GM21526 (cell line): ENCODE results near the gene DDX6.
"Not testable (repeated sequence)": the region's sequence is repeated elsewhere in the genome, so short reads cannot be mapped to it uniquely, and the experiment has no call there.

Experiments
- ATAC-seq: cut with Tn5 transposase; IDR thresholded peaks from one replicate; pipeline ENCODE4 v1.9.1; 2021; ENCODE audit warnings: moderate library complexity; ENCODE audit not compliant: unreplicated experiment, low FRiP score

Gene DDX6

GRCh38 chr11:118746988-118747585 is 43.9 kb downstream of the DDX6 start:
- ATAC-seq = no peak

- ATAC-seq = no peak
Measured at GRCh38 chr11:118744046-118744445, 46.9 kb downstream of the DDX6 start.

GRCh38 chr11:118742304-118742703 is 48.7 kb downstream of the DDX6 start:
- no peak for ATAC-seq

- no peak for ATAC-seq
Measured at GRCh38 chr11:118740892-118741291, 50.1 kb downstream of the DDX6 start.

- ATAC-seq = no peak
Measured at GRCh38 chr11:118735203-118735602, 55.8 kb downstream of the DDX6 start.

GRCh38 chr11:118734031-118734430 is 56.9 kb downstream of the DDX6 start:
- no peak for ATAC-seq

- ATAC-seq = not testable (repeated sequence)
Measured at GRCh38 chr11:118729753-118730152, 61.2 kb downstream of the DDX6 start.

GRCh38 chr11:118728112-118728511 is 62.9 kb downstream of the DDX6 start:
- ATAC-seq = not testable (repeated sequence)

- not testable (repeated sequence) for ATAC-seq
Measured at GRCh38 chr11:118727721-118728066, 63.3 kb downstream of the DDX6 start.

GRCh38 chr11:118727001-118727720 is 63.8 kb downstream of the DDX6 start:
- ATAC-seq = not testable (repeated sequence)

GRCh38 chr11:118721478-118722015 is 69.4 kb downstream of the DDX6 start:
- ATAC-seq = not testable (repeated sequence)

- not testable (repeated sequence) for ATAC-seq
Measured at GRCh38 chr11:118720740-118721139, 70.2 kb downstream of the DDX6 start.

- ATAC-seq = not testable (repeated sequence)
Measured at GRCh38 chr11:118720078-118720477, 70.9 kb downstream of the DDX6 start.

GRCh38 chr11:118718562-118718961 is 72.4 kb downstream of the DDX6 start:
- ATAC-seq = not testable (repeated sequence)

- ATAC-seq = not testable (repeated sequence)
Measured at GRCh38 chr11:118717733-118718132, 73.2 kb downstream of the DDX6 start.

GRCh38 chr11:118717221-118717620 is 73.7 kb downstream of the DDX6 start:
- not testable (repeated sequence) for ATAC-seq

GRCh38 chr11:118715837-118716260 is 75.1 kb downstream of the DDX6 start:
- ATAC-seq = no peak

GRCh38 chr11:118715245-118715831 is 75.6 kb downstream of the DDX6 start:
- ATAC-seq = no peak

- no peak for ATAC-seq
Measured at GRCh38 chr11:118714816-118715215, 76.1 kb downstream of the DDX6 start.

GRCh38 chr11:118714416-118714815 is 76.5 kb downstream of the DDX6 start:
- ATAC-seq = not testable (repeated sequence)

- no peak for ATAC-seq
Measured at GRCh38 chr11:118708296-118708695, 82.7 kb downstream of the DDX6 start.

GRCh38 chr11:118706546-118706825 is 84.5 kb downstream of the DDX6 start:
- ATAC-seq = no peak
